Sciatic nerve (tissue), 2 donors: ENCODE results near the gene NADK2. TPM values are rescaled to one million over a fixed set of nuclear protein-coding genes. Genes with fewer than 3 reads are reported as not detected.

Source experiments
- ATAC-seq: fragments of 200-7000 bp; cut with Tn5 transposase; one replicate; pipeline ENCODE4 v1.9.1; 2020; ENCODE audit warnings: mild to moderate bottlenecking, moderate library complexity
- DNase-seq: peaks from one replicate; pipeline ENCODE4 v3.0.0-alpha.2; 2020; ENCODE audit warnings: low spot score
- intact Hi-C: fragments of 100-400 bp; cut with DNase I; formaldehyde crosslinking; loops from one replicate; pipeline ENCODE4 v1.14.2; 2022
- microRNA-seq: library from miRNA; unstranded; fragments of <30 nt; microRNA quantifications from one replicate; pipeline ENCODE4 v1.2.0, GENCODE V29; 2020
- total RNA-seq: library from RNA; stranded (reverse); fragmentation: NEBNext Ultra II Directional; extraction: Animal tissue kit (Norgen Biotek cat#: 25700); gene quantifications from one replicate; pipeline ENCODE4 v1.2.1, GENCODE V29; 2021
- donor health status: DM: no; HTN: no; CAD: no.
- donor health status: DM: no; HTN: no; CAD: no.

The NADK2 gene
- total RNA-seq, 1 donor from 2014 or later, result 39.9 TPM

- DNase-seq (peak; percentile 97), ATAC-seq (peak; percentile 100)
- intact Hi-C loops, result no loop called here
Measured at GRCh38 chr5:36151434-36152323, 90.0 kb downstream of the NADK2 start, which contains the start of the genes LMBRD2 and SKP2. LMBRD2 (minus strand) TSS chr5:36151887; CDS start chr5:36143349, 8,538 bp downstream. SKP2 (plus strand) TSS chr5:36152111; CDS start chr5:36152263, 152 bp downstream.

GRCh38 chr5:36150676-36151433 lies 90.9 kb downstream of the NADK2 start:
- intact Hi-C loops, result no loop called here
- ATAC-seq (peak; percentile 25), DNase-seq (peak; percentile 64)

GRCh38 chr5:36147681-36148080 lies 94.0 kb downstream of the NADK2 start:
- intact Hi-C loops, result no loop called here
- no peak for DNase-seq
- ATAC-seq, result no peak

GRCh38 chr5:36146390-36146789 lies 95.3 kb downstream of the NADK2 start:
- ATAC-seq (no peak), DNase-seq (no peak)
- intact Hi-C loops, result no loop called here

GRCh38 chr5:36145311-36145710 lies 96.4 kb downstream of the NADK2 start:
- ATAC-seq (no peak), DNase-seq (no peak)
- intact Hi-C loops, result loop anchor here (1.0 kb wide), 1 partner anchor 12 kb away; no protein-coding TSS in a partner anchor

Small RNA genes within 50 kb of the gene (microRNA-seq; reads per million reads assigned to microRNA genes)
- 2.2 reads per million for gene MIR580

Other genes starting within 250 kb of the NADK2 start
- not detected for gene UGT3A2, start 175.0 kb downstream of the NADK2 start, total RNA-seq
- gene LMBRD2, start 90.0 kb downstream of the NADK2 start, total RNA-seq, result 18.5 TPM
- 17.3 TPM for gene SKP2, start 89.8 kb downstream of the NADK2 start, total RNA-seq
- gene RANBP3L, start 60.0 kb upstream of the NADK2 start, total RNA-seq, result 0.40 TPM